ENCODE data around the gene MBOAT2.

GRCh38 chr2:8954990-8955389 lies 48.5 kb downstream of the MBOAT2 start:
- TF ChIP-seq EZH2phosphoT487 (IDR thresholded peaks at IDR 0.05; ENCODE audit: insufficient read depth, low read depth) (no peak), EZH2 (IDR thresholded peaks at IDR 0.05; ENCODE audit: insufficient read depth, poor library complexity, severe bottlenecking) (no peak)
